PFSK-1 (cell line): ENCODE measurements around the gene NPAP1. TPM values are rescaled to one million over a fixed set of nuclear protein-coding genes. Genes with fewer than 3 reads are reported as not detected.

Experiments used
- FOXP2 ChIP-seq: optimal IDR thresholded peaks from 2 replicates; pipeline ENCODE3; 2011; ENCODE audit warnings: borderline replicate concordance, control low read depth, inconsistent platforms; ENCODE audit not compliant: insufficient read depth; ENCODE audit errors: extremely low read length, extremely low read depth
- POLR2AphosphoS5 ChIP-seq: IDR thresholded peaks from 2 replicates; pipeline ENCODE4 v1.6.1; 2012; ENCODE audit warnings: low read depth, mild to moderate bottlenecking, control low read depth, low read length, moderate library complexity
- REST ChIP-seq, 2 experiments: IDR thresholded peaks; 2 replicates each; pipeline versions ENCODE4 v1.6.1 to v1.8.0; 2011 to 2012; ENCODE audit warnings: low read depth in 2 of 2, low read length in 2 of 2, control low read depth in 1 of 2, inconsistent platforms in 1 of 2, mild to moderate bottlenecking in 1 of 2, moderate library complexity in 1 of 2; ENCODE audit not compliant: insufficient read depth in 1 of 2
- SIN3A ChIP-seq: IDR thresholded peaks from 2 replicates; pipeline ENCODE4 v1.6.1; 2012; ENCODE audit warnings: mild to moderate bottlenecking, low read length, moderate library complexity, borderline replicate concordance; ENCODE audit not compliant: insufficient read depth
- TAF1 ChIP-seq: IDR thresholded peaks from 2 replicates; pipeline ENCODE4 v1.6.1; 2012; ENCODE audit warnings: low read length, control low read depth, borderline replicate concordance; ENCODE audit not compliant: insufficient read depth
- polyA plus RNA-seq: library from polyadenylated mRNA; unstranded; fragments of >200 nt; gene quantifications from one replicate; pipeline ENCODE4 v1.2.1, GENCODE V29; 2012; ENCODE audit warnings: low read depth, missing spikeins; ENCODE audit not compliant: insufficient read length

NPAP1 gene, protein sequence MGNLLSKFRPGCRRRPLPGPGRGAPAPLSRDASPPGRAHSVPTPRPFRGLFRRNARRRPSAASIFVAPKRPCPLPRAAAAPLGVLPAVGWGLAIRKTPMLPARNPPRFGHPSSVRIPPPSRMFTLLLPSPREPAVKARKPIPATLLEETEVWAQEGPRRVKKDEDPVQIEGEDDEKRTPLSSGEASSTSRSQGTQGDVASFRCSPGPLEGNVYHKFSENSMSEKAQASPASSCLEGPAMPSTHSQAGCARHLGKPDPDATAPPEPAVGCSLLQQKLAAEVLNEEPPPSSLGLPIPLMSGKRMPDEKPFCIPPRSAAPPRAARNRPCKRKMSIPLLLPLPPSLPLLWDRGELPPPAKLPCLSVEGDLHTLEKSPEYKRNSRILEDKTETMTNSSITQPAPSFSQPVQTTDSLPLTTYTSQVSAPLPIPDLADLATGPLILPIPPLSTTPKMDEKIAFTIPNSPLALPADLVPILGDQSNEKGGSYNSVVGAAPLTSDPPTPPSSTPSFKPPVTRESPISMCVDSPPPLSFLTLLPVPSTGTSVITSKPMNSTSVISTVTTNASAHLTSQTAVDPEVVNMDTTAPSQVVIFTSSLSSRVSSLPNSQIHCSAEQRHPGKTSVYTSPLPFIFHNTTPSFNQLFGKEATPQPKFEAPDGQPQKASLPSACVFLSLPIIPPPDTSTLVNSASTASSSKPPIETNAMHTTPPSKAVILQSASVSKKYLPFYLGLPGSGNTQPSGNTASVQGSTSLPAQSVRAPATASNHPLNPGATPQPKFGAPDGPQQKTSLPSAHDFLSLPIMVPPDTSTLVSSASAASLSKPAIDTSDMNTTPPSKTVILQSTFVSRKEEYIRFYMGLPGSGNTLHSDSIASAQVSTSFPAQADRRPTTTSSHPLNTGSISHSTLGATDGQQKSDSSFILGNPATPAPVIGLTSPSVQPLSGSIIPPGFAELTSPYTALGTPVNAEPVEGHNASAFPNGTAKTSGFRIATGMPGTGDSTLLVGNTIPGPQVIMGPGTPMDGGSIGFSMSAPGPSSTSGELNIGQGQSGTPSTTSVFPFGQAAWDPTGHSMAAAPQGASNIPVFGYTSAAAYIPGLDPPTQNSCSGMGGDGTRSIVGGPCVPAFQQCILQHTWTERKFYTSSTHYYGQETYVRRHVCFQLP
- not detected for polyA plus RNA-seq

DNA sequence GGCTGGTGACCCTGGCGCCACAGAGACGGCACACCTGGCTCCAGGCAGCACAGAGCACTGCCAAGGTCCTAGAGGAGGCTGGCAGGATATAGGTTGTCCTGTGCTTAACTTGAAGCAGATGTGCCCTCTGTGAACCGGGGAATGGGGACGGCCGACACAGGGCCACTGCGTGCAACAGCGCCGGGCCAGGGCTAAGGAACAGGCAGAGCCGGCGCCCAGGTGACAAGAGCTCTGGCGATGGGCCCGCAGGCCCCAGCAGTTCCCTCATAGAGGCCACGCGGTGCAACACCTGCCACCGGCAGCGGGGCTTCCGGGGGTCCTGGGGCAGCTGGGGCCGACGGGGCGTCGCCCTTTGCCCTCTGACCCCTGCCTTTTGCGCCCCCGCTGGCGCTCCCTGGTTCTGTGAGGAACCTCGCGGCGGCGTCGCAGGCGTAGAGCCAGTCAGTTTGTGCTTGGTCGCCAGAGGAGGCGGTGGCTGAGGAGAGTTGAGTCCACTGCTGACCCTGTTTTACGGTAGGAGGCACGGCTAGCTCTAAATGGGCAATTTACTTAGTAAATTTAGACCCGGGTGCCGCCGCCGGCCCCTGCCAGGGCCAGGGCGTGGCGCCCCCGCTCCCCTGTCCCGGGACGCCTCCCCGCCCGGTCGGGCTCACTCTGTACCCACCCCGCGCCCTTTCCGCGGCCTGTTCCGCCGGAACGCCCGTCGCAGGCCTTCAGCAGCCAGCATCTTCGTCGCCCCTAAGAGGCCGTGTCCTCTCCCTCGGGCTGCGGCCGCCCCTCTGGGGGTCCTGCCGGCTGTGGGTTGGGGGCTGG, at the start of gene NPAP1:
Gene NPAP1 (plus strand): TSS at position 444 of the 813 bp plus-strand sequence. CDS start 93 bp downstream, at position 537.
- no peak for TF ChIP-seq POLR2AphosphoS5
- no peak for TF ChIP-seq SIN3A
- TF ChIP-seq FOXP2: no peak
- no peak for TF ChIP-seq TAF1
- no peak for TF ChIP-seq REST (IDR thresholded peaks at IDR 0.05; ENCODE audit: insufficient read depth in 1 of 2, low read depth in 2 of 2, low read length in 2 of 2)

DNA sequence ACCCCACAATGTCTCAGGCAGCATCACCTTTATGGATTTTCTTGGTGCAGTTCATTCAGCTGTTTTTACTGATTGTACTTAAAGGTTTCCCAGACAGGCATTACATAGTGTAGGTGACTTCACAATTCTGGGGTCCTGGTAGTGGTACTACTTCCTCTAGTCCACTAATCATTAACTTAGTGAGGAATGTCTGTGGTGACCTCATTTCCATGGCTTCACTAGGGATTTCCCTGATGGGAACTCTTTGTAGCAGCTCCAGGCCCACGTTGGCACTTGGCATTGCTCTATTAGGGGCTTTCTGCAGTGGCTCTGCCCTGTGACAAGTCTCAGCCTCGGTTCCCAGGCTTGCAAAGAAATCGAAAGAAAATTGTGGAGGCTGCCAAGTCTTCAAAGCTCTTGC, 48.1 kb upstream of the NPAP1 start:
- TF ChIP-seq FOXP2: no peak

DNA sequence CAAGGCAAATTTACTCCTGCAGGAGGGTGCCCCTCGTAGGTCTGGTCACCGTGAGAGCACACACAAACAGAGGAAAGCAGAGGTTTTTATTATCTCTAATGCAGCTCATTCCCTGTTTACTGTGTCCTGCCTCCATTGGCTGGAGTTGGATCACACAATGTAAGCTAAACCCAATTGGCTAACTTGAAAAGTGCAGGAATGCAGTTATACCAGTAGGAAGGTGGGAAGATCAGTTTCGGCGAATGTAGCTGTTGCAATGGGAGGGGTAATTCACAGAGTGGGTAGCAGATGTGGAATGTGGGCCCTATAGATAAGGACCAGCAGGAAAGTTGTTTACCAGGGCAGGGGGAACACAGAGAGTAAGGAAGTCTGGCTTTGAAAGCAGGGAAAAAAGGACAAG, 42.5 kb upstream of the NPAP1 start:
- TF ChIP-seq FOXP2: no peak
- TF ChIP-seq REST (IDR thresholded peaks at IDR 0.05; ENCODE audit: insufficient read depth in 1 of 2, low read depth in 2 of 2, low read length in 2 of 2): no peak
- TF ChIP-seq SIN3A: no peak
- no peak for TF ChIP-seq POLR2AphosphoS5
- TF ChIP-seq TAF1: no peak

- TF ChIP-seq SIN3A (no peak), TAF1 (no peak), POLR2AphosphoS5 (no peak), FOXP2 (no peak), REST (IDR thresholded peaks at IDR 0.05; ENCODE audit: insufficient read depth in 1 of 2, low read depth in 2 of 2, low read length in 2 of 2) (no peak)
These were observed 29.9 kb upstream of the NPAP1 start for GRCh38 chr15:24645627-24646026.
